GM20000 (cell line): ENCODE results near the gene GRIK4.
A peak's percentile ranks its signal among the peaks of the same experiment; 100 is the strongest.

Source experiments
- DNase-seq: peaks from one replicate; pipeline ENCODE4 v3.0.0; 2012; ENCODE audit warnings: low spot score
- TF ChIP-seq, protein P1 (sequence below): IDR thresholded peaks from 2 replicates; pipeline ENCODE4 v1.5.1; 2012; ENCODE audit warnings: mild to moderate bottlenecking, control low read depth; ENCODE audit errors: extremely low read depth, missing control alignments

Gene GRIK4

GRCh38 chr11:120904116-120904515, 392.6 kb downstream of the GRIK4 start:
- no peak for DNase-seq
- TF ChIP-seq, protein P1, sequence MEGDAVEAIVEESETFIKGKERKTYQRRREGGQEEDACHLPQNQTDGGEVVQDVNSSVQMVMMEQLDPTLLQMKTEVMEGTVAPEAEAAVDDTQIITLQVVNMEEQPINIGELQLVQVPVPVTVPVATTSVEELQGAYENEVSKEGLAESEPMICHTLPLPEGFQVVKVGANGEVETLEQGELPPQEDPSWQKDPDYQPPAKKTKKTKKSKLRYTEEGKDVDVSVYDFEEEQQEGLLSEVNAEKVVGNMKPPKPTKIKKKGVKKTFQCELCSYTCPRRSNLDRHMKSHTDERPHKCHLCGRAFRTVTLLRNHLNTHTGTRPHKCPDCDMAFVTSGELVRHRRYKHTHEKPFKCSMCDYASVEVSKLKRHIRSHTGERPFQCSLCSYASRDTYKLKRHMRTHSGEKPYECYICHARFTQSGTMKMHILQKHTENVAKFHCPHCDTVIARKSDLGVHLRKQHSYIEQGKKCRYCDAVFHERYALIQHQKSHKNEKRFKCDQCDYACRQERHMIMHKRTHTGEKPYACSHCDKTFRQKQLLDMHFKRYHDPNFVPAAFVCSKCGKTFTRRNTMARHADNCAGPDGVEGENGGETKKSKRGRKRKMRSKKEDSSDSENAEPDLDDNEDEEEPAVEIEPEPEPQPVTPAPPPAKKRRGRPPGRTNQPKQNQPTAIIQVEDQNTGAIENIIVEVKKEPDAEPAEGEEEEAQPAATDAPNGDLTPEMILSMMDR, result no peak

DNA sequence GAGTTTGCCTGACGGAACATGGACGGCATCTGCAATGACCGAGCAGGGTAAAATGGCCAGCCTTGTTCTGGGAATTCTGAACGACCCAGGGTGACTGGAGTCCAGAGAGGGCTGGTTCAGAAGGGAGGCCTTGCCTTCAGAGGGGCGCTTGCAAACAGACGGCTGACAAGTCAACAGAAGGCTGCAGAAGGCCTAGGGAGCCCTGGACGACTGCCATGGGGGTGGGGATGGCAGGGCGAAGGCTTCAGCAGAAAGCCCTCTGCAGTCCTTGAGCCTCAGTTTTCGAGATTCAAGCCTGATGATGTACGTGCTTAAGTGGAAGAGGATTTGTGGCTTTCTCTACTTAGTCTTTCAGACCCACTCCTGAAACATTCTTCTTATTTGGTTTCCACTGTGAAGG, 395.2 kb downstream of the GRIK4 start:
- TF ChIP-seq, protein P1, result no peak
- no peak for DNase-seq

GRCh38 chr11:120907971-120908370, 396.4 kb downstream of the GRIK4 start:
- TF ChIP-seq, protein P1, result no peak

GRCh38 chr11:120908461-120909181, 397.1 kb downstream of the GRIK4 start:
- TF ChIP-seq, protein P1, result no peak

More at GRCh38 chr11:120907971-120908370, 396.4 kb downstream of the GRIK4 start:
- no peak for DNase-seq

GRCh38 chr11:120909676-120910416, 398.3 kb downstream of the GRIK4 start:
- TF ChIP-seq, protein P1, result no peak
- DNase-seq, result no peak

More at GRCh38 chr11:120908461-120909181, 397.1 kb downstream of the GRIK4 start:
- no peak for DNase-seq

GRCh38 chr11:120911943-120912342, 400.4 kb downstream of the GRIK4 start:
- no peak for DNase-seq
- TF ChIP-seq, protein P1, result no peak

DNA sequence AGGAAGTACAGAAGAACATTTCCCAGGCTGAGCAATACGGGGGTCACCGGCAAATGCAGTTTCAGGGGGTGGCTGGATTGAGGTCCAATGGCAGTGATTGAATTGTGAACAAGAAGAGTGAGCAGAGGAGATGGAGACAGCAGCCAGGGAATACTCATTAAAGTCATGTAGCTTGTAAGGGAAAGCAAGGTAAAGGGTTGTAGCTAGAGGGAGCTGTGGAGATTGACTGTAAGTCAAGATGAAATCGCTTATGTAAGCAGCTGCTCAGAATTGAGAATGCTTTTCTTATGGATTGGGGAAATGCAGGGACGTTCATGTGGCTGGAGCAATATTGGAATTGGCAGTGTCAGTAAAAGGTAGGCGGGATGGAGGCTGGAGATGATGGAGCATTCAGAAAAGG, 401.0 kb downstream of the GRIK4 start:
- TF ChIP-seq, protein P1, result peak; percentile 31
- DNase-seq, result peak; percentile 54
